Activated CD4-positive, alpha-beta T cell treated with anti-CD3 and anti-CD28 coated beads for 36 hours (primary cell): ENCODE data around the gene DACH2. TPM values are rescaled to one million over a fixed set of nuclear protein-coding genes. Genes with fewer than 3 reads are reported as not detected.

Experiments
- ATAC-seq: fragments of 200-7000 bp; cut with Tn5 transposase; one replicate; pipeline ENCODE4 v1.10.0; 2021; ENCODE audit warnings: mild to moderate bottlenecking, moderate library complexity
- CTCF ChIA-PET: fragments of 350-600 bp; sonication (Branson Sonifier 250); formaldehyde crosslinking; loops from one replicate; lab custom pipeline; 2021; ENCODE audit warnings: antibody characterized with exemption; lab: Charles Lee
- POLR2A ChIA-PET: fragments of 350-600 bp; sonication (Branson Sonifier 250); formaldehyde crosslinking; loops from one replicate; lab custom pipeline; 2021; ENCODE audit warnings: antibody characterized with exemption, inconsistent platforms; lab: Charles Lee
- DNase-seq: peaks from one replicate; pipeline ENCODE4 v3.0.0-alpha.2; 2020
- H3K27ac Mint-ChIP-seq: one replicate; pipeline ENCODE4 v1.8.0; 2021; ENCODE audit warnings: mixed read lengths
- H3K27me3 Mint-ChIP-seq: one replicate; pipeline ENCODE4 v1.8.0; 2021; ENCODE audit warnings: mixed read lengths
- H3K36me3 Mint-ChIP-seq: one replicate; pipeline ENCODE4 v1.8.0; 2021; ENCODE audit warnings: low read depth, mixed read lengths
- H3K4me1 Mint-ChIP-seq: one replicate; pipeline ENCODE4 v1.8.0; 2021; ENCODE audit warnings: mixed read lengths
- H3K4me3 Mint-ChIP-seq: one replicate; pipeline ENCODE4 v1.8.0; 2021; ENCODE audit warnings: mild to moderate bottlenecking, moderate library complexity, mixed read lengths
- H3K9me3 Mint-ChIP-seq: one replicate; pipeline ENCODE4 v1.8.0; 2021; ENCODE audit warnings: low read depth, mixed read lengths
- intact Hi-C, 2 experiments: fragments of 100-400 bp; cut with DNase I in 1 of 2; cut with micrococcal nuclease in 1 of 2; formaldehyde crosslinking; loops; one replicate each; pipeline versions ENCODE4 v1.14.2 to v1.15.1; 2022 to 2024; cut with DNase I, micrococcal nuclease
- total RNA-seq, 2 experiments: library from RNA; stranded (reverse); gene quantifications; one replicate each; pipeline ENCODE4 v1.2.3, GENCODE V29; 2021

Gene DACH2
- total RNA-seq, 2 experiments from 2014 or later: not detected

- no peak for ATAC-seq
- ChIA-PET POLR2A (no interaction called here), CTCF (no interaction called here)
- Mint-ChIP-seq H3K27me3 (no peaks in the 10 kb centered on the region), H3K36me3 (no peaks in the 10 kb centered on the region), H3K9me3 (peaks cover 2% of the 10 kb centered on the region), H3K4me1 (no peaks in the 10 kb centered on the region), H3K4me3 (no peak overlapping the region), H3K27ac (no peak overlapping the region)
- no peak for DNase-seq
- intact Hi-C loops: no loop called here
Observed at GRCh38 chrX:86460760-86461159, 312.5 kb downstream of the DACH2 start.

- H3K4me3 Mint-ChIP-seq: no peak overlapping the region
- H3K27me3 Mint-ChIP-seq: no peaks in the 10 kb centered on the region
- no peak overlapping the region for H3K27ac Mint-ChIP-seq
- H3K36me3 Mint-ChIP-seq: no peaks in the 10 kb centered on the region
- ChIA-PET POLR2A (no interaction called here), CTCF (no interaction called here)
- DNase-seq (no peak), ATAC-seq (no peak)
- intact Hi-C loops: no loop called here
- H3K4me1 Mint-ChIP-seq: no peaks in the 10 kb centered on the region
- no peaks in the 10 kb centered on the region for H3K9me3 Mint-ChIP-seq
Observed at GRCh38 chrX:86504297-86504696, 356.0 kb downstream of the DACH2 start.

GRCh38 chrX:86507331-86507730 is 359.1 kb downstream of the DACH2 start:
- POLR2A ChIA-PET: no interaction called here
- CTCF ChIA-PET: no interaction called here
- no peaks in the 10 kb centered on the region for H3K36me3 Mint-ChIP-seq
- intact Hi-C loops: no loop called here
- no peaks in the 10 kb centered on the region for H3K4me1 Mint-ChIP-seq
- no peaks in the 10 kb centered on the region for H3K9me3 Mint-ChIP-seq
- DNase-seq (no peak), ATAC-seq (no peak)
- no peaks in the 10 kb centered on the region for H3K27me3 Mint-ChIP-seq
- no peak overlapping the region for H3K27ac Mint-ChIP-seq
- no peak overlapping the region for H3K4me3 Mint-ChIP-seq

GRCh38 chrX:86579777-86580176 is 431.5 kb downstream of the DACH2 start:
- ATAC-seq (no peak), DNase-seq (no peak)
- H3K4me1 Mint-ChIP-seq: no peaks in the 10 kb centered on the region
- ChIA-PET CTCF (no interaction called here), POLR2A (no interaction called here)
- intact Hi-C loops: no loop called here
- no peaks in the 10 kb centered on the region for H3K9me3 Mint-ChIP-seq
- H3K36me3 Mint-ChIP-seq: no peaks in the 10 kb centered on the region
- H3K27me3 Mint-ChIP-seq: no peaks in the 10 kb centered on the region
- H3K4me3 Mint-ChIP-seq: no peak overlapping the region
- no peak overlapping the region for H3K27ac Mint-ChIP-seq

GRCh38 chrX:86604607-86605006 is 456.4 kb downstream of the DACH2 start:
- H3K36me3 Mint-ChIP-seq: no peaks in the 10 kb centered on the region
- CTCF ChIA-PET: no interaction called here
- H3K27me3 Mint-ChIP-seq: no peaks in the 10 kb centered on the region
- intact Hi-C loops: no loop called here
- peak; percentile 23 for ATAC-seq
- no peak overlapping the region for H3K27ac Mint-ChIP-seq
- H3K9me3 Mint-ChIP-seq: no peaks in the 10 kb centered on the region
- H3K4me3 Mint-ChIP-seq: no peak overlapping the region
- H3K4me1 Mint-ChIP-seq: no peaks in the 10 kb centered on the region
- DNase-seq: no peak
- POLR2A ChIA-PET: no interaction called here

- Mint-ChIP-seq H3K4me1 (no peaks in the 10 kb centered on the region), H3K27ac (no peak overlapping the region), H3K27me3 (no peaks in the 10 kb centered on the region), H3K4me3 (no peak overlapping the region), H3K9me3 (peaks cover 5% of the 10 kb centered on the region), H3K36me3 (no peaks in the 10 kb centered on the region)
- intact Hi-C loops: no loop called here
- DNase-seq (no peak), ATAC-seq (no peak)
- ChIA-PET CTCF (no interaction called here), POLR2A (no interaction called here)
Observed at GRCh38 chrX:86696951-86697350, 548.7 kb downstream of the DACH2 start.

GRCh38 chrX:86711531-86712180 is 563.4 kb downstream of the DACH2 start:
- H3K4me3 Mint-ChIP-seq: no peak overlapping the region
- intact Hi-C loops: no loop called here
- no peak for DNase-seq

GRCh38 chrX:86714441-86714840 is 566.2 kb downstream of the DACH2 start:
- ChIA-PET POLR2A (no interaction called here), CTCF (no interaction called here)
- ATAC-seq (no peak), DNase-seq (no peak)
- Mint-ChIP-seq H3K4me1 (no peaks in the 10 kb centered on the region), H3K27me3 (no peaks in the 10 kb centered on the region), H3K27ac (no peak overlapping the region), H3K36me3 (no peaks in the 10 kb centered on the region), H3K9me3 (no peaks in the 10 kb centered on the region), H3K4me3 (no peak overlapping the region)
- intact Hi-C loops: no loop called here

More at GRCh38 chrX:86711531-86712180, 563.4 kb downstream of the DACH2 start:
- POLR2A ChIA-PET: no interaction called here
- Mint-ChIP-seq H3K27ac (no peak overlapping the region), H3K4me1 (no peaks in the 10 kb centered on the region), H3K9me3 (no peaks in the 10 kb centered on the region), H3K27me3 (no peaks in the 10 kb centered on the region), H3K36me3 (no peaks in the 10 kb centered on the region)
- CTCF ChIA-PET: no interaction called here
- no peak for ATAC-seq

GRCh38 chrX:86724277-86724676 is 576.0 kb downstream of the DACH2 start:
- intact Hi-C loops: no loop called here
- Mint-ChIP-seq H3K4me1 (no peaks in the 10 kb centered on the region), H3K27ac (no peak overlapping the region), H3K9me3 (no peaks in the 10 kb centered on the region), H3K4me3 (no peak overlapping the region), H3K36me3 (no peaks in the 10 kb centered on the region), H3K27me3 (no peaks in the 10 kb centered on the region)
- ChIA-PET CTCF (no interaction called here), POLR2A (no interaction called here)
- ATAC-seq (no peak), DNase-seq (no peak)

GRCh38 chrX:86747091-86747490 is 598.8 kb downstream of the DACH2 start:
- intact Hi-C loops: no loop called here
- H3K4me1 Mint-ChIP-seq: no peaks in the 10 kb centered on the region
- no peak for ATAC-seq
- no peaks in the 10 kb centered on the region for H3K9me3 Mint-ChIP-seq
- ChIA-PET CTCF (no interaction called here), POLR2A (no interaction called here)
- H3K36me3 Mint-ChIP-seq: no peaks in the 10 kb centered on the region
- no peak overlapping the region for H3K27ac Mint-ChIP-seq
- no peak for DNase-seq
- H3K4me3 Mint-ChIP-seq: no peak overlapping the region
- H3K27me3 Mint-ChIP-seq: no peaks in the 10 kb centered on the region

- intact Hi-C loops: no loop called here
- Mint-ChIP-seq H3K4me3 (no peak overlapping the region), H3K27me3 (no peaks in the 10 kb centered on the region), H3K4me1 (no peaks in the 10 kb centered on the region), H3K9me3 (peaks cover 2% of the 10 kb centered on the region), H3K36me3 (no peaks in the 10 kb centered on the region), H3K27ac (no peak overlapping the region)
- ATAC-seq: no peak
- ChIA-PET POLR2A (no interaction called here), CTCF (no interaction called here)
- DNase-seq: no peak
Observed at GRCh38 chrX:86805241-86805640, 657.0 kb downstream of the DACH2 start.

GRCh38 chrX:86806786-86807185 is 658.5 kb downstream of the DACH2 start:
- ChIA-PET POLR2A (no interaction called here), CTCF (no interaction called here)
- H3K9me3 Mint-ChIP-seq: peaks cover 2% of the 10 kb centered on the region
- DNase-seq (no peak), ATAC-seq (no peak)
- H3K27me3 Mint-ChIP-seq: no peaks in the 10 kb centered on the region
- H3K4me3 Mint-ChIP-seq: no peak overlapping the region
- no peaks in the 10 kb centered on the region for H3K4me1 Mint-ChIP-seq
- no peak overlapping the region for H3K27ac Mint-ChIP-seq
- no peaks in the 10 kb centered on the region for H3K36me3 Mint-ChIP-seq
- intact Hi-C loops: no loop called here

- DNase-seq: no peak
- H3K27ac Mint-ChIP-seq: no peak overlapping the region
- no peaks in the 10 kb centered on the region for H3K36me3 Mint-ChIP-seq
- POLR2A ChIA-PET: no interaction called here
- H3K27me3 Mint-ChIP-seq: no peaks in the 10 kb centered on the region
- no peaks in the 10 kb centered on the region for H3K4me1 Mint-ChIP-seq
- CTCF ChIA-PET: no interaction called here
- no peak for ATAC-seq
- H3K9me3 Mint-ChIP-seq: no peaks in the 10 kb centered on the region
- H3K4me3 Mint-ChIP-seq: no peak overlapping the region
- intact Hi-C loops: no loop called here
Observed at GRCh38 chrX:86809651-86810050, 661.4 kb downstream of the DACH2 start.
